H9 (cell line): ENCODE results near the gene FAM43A. TPM values are rescaled to one million over a fixed set of nuclear protein-coding genes. Genes with fewer than 3 reads are reported as not detected.

Experiments used
- DNase-seq: peaks from one replicate; pipeline ENCODE4 v3.0.0-alpha.2; 2017
- H2AFZ ChIP-seq: one replicate; pipeline ENCODE4 v1.6.1; 2013; ENCODE audit warnings: mild to moderate bottlenecking, low read length, control low read depth, moderate library complexity
- H2AK5ac ChIP-seq: 2 replicates; pipeline ENCODE4 v1.6.1; 2013; ENCODE audit warnings: low read length, control low read depth, mixed read lengths; ENCODE audit not compliant: insufficient read length
- H2BK120ac ChIP-seq: one replicate; pipeline ENCODE4 v1.6.1; 2013; ENCODE audit warnings: low read depth, mild to moderate bottlenecking, low read length, control low read depth, inconsistent platforms; ENCODE audit not compliant: poor library complexity, severe bottlenecking
- H2BK12ac ChIP-seq: 2 replicates; pipeline ENCODE4 v1.6.1; 2013; ENCODE audit warnings: low read length, control low read depth, mixed read lengths, low read depth; ENCODE audit not compliant: insufficient read length
- H2BK15ac ChIP-seq: 2 replicates; pipeline ENCODE4 v1.6.1; 2013; ENCODE audit warnings: low read depth, low read length, control low read depth
- H2BK20ac ChIP-seq: one replicate; pipeline ENCODE4 v1.6.1; 2013; ENCODE audit warnings: low read depth, mild to moderate bottlenecking, low read length, control low read depth, inconsistent platforms; ENCODE audit not compliant: poor library complexity, severe bottlenecking
- H2BK5ac ChIP-seq: 2 replicates; pipeline ENCODE4 v1.6.1; 2013; ENCODE audit warnings: low read length, control low read depth, mixed read lengths; ENCODE audit not compliant: insufficient read length
- H3K14ac ChIP-seq: 2 replicates; pipeline ENCODE4 v1.6.1; 2013; ENCODE audit warnings: low read length, control low read depth; ENCODE audit not compliant: insufficient read depth
- H3K18ac ChIP-seq: 2 replicates; pipeline ENCODE4 v1.6.1; 2013; ENCODE audit warnings: low read depth, mild to moderate bottlenecking, mixed read lengths, low read length, control low read depth; ENCODE audit not compliant: insufficient read length
- H3K23ac ChIP-seq: 2 replicates; pipeline ENCODE4 v1.6.1; 2013; ENCODE audit warnings: low read length, control low read depth, mixed read lengths, low read depth; ENCODE audit not compliant: insufficient read length
- H3K23me2 ChIP-seq: 2 replicates; pipeline ENCODE4 v1.6.1; 2013; ENCODE audit warnings: low read depth, mild to moderate bottlenecking, mixed read lengths, low read length, control low read depth; ENCODE audit not compliant: insufficient read length, poor library complexity, severe bottlenecking
- H3K27ac ChIP-seq: 2 replicates; pipeline ENCODE4 v1.5.1; 2013; ENCODE audit warnings: low read length, control low read depth, mixed read lengths, low read depth; ENCODE audit not compliant: insufficient read length
- H3K27me3 ChIP-seq: 2 replicates; pipeline ENCODE4 v1.6.1; 2013; ENCODE audit warnings: low read length, control low read depth, inconsistent platforms; ENCODE audit not compliant: insufficient read depth
- H3K4ac ChIP-seq: 2 replicates; pipeline ENCODE4 v1.6.1; 2013; ENCODE audit warnings: low read depth, mild to moderate bottlenecking, control low read depth, inconsistent platforms, low read length, moderate library complexity
- H3K4me1 ChIP-seq: 2 replicates; pipeline ENCODE4 v1.6.1; 2013; ENCODE audit warnings: low read length, control low read depth, inconsistent platforms; ENCODE audit not compliant: insufficient read depth
- H3K4me2 ChIP-seq: 2 replicates; pipeline ENCODE4 v1.6.1; 2013; ENCODE audit warnings: low read length, control low read depth, mixed read lengths; ENCODE audit not compliant: insufficient read length, insufficient read depth
- H3K56ac ChIP-seq: 2 replicates; pipeline ENCODE4 v1.6.1; 2013; ENCODE audit warnings: low read depth, mild to moderate bottlenecking, mixed read lengths, low read length, control low read depth; ENCODE audit not compliant: insufficient read length
- H3K79me1 ChIP-seq: 2 replicates; pipeline ENCODE4 v1.6.1; 2013; ENCODE audit warnings: low read depth, mild to moderate bottlenecking, moderate library complexity, low read length, control low read depth, inconsistent platforms; ENCODE audit not compliant: insufficient read depth, poor library complexity, severe bottlenecking
- H3K79me2 ChIP-seq: 2 replicates; pipeline ENCODE4 v1.6.1; 2013; ENCODE audit warnings: low read length, control low read depth, inconsistent platforms; ENCODE audit not compliant: insufficient read depth
- H3K9ac ChIP-seq: 2 replicates; pipeline ENCODE4 v1.6.1; 2013; ENCODE audit warnings: low read length, control low read depth, mixed read lengths; ENCODE audit not compliant: insufficient read length; ENCODE audit errors: extremely low read depth
- H3K9me3 ChIP-seq: one replicate; pipeline ENCODE4 v1.6.1; 2013; ENCODE audit warnings: low read depth, low read length, inconsistent platforms; ENCODE audit not compliant: control insufficient read depth
- H3T11ph ChIP-seq: one replicate; pipeline ENCODE4 v1.6.1; 2013; ENCODE audit warnings: mild to moderate bottlenecking, low read length, control low read depth, inconsistent platforms
- H4K20me1 ChIP-seq: one replicate; pipeline ENCODE4 v1.6.1; 2013; ENCODE audit not compliant: control insufficient read depth, insufficient read length, insufficient read depth
- H4K5ac ChIP-seq: 2 replicates; pipeline ENCODE4 v1.6.1; 2013; ENCODE audit warnings: low read depth, mild to moderate bottlenecking, mixed read lengths, low read length, control low read depth; ENCODE audit not compliant: insufficient read length
- H4K8ac ChIP-seq: replicated peaks from 2 replicates; pipeline ENCODE4 v1.6.1; 2013; ENCODE audit warnings: low read length, control low read depth, mixed read lengths, low read depth; ENCODE audit not compliant: insufficient read length
- H4K91ac ChIP-seq: 2 replicates; pipeline ENCODE4 v1.6.1; 2013; ENCODE audit warnings: low read depth, mild to moderate bottlenecking, moderate library complexity, mixed read lengths, low read length, control low read depth; ENCODE audit not compliant: insufficient read length
- H3K27ac Mint-ChIP-seq, 3 experiments: 2 replicates in 2 of 3; 3 replicates in 1 of 3; pipeline ENCODE4 v1.8.0; 2020 to 2021; ENCODE audit warnings: mixed read lengths in 3 of 3, mild to moderate bottlenecking in 1 of 3, moderate library complexity in 1 of 3
- H3K27me3 Mint-ChIP-seq: 2 replicates; pipeline ENCODE4 v1.8.0; 2021; ENCODE audit warnings: low read depth, mild to moderate bottlenecking, moderate library complexity, mixed read lengths
- H3K36me3 Mint-ChIP-seq, 3 experiments: 2 replicates in 2 of 3; 3 replicates in 1 of 3; pipeline ENCODE4 v1.8.0; 2020 to 2021; ENCODE audit warnings: low read depth in 3 of 3, mixed read lengths in 3 of 3; ENCODE audit not compliant: insufficient read depth in 1 of 3
- H3K4me1 Mint-ChIP-seq, 2 experiments: 2 replicates each; pipeline ENCODE4 v1.8.0; 2020; ENCODE audit warnings: mixed read lengths in 2 of 2
- H3K4me3 Mint-ChIP-seq, 2 experiments: 2 replicates in 1 of 2; 3 replicates in 1 of 2; pipeline ENCODE4 v1.8.0; 2020 to 2021; ENCODE audit warnings: mild to moderate bottlenecking in 2 of 2, mixed read lengths in 2 of 2, moderate library complexity in 1 of 2
- H3K9me3 Mint-ChIP-seq, 2 experiments: 2 replicates in 1 of 2; 3 replicates in 1 of 2; pipeline ENCODE4 v1.8.0; 2020; ENCODE audit warnings: mild to moderate bottlenecking in 2 of 2, mixed read lengths in 2 of 2, moderate library complexity in 1 of 2
- CTCF ChIP-seq: fragments of 200-600 bp; sonication (generic); conservative IDR thresholded peaks from 3 replicates; pipeline ENCODE4 v1.8.0; 2021; ENCODE audit warnings: antibody characterized with exemption, mild to moderate bottlenecking
- WGBS: extraction: QIAGEN DNeasy Blood & Tissue Kit; methylation state at CpG from one replicate; pipeline ENCODE4 v1.1.7; 2013; ENCODE audit warnings: missing lambda C conversion rate, low lambda C conversion rate, mixed read lengths; ENCODE audit not compliant: insufficient read length; ENCODE audit errors: extremely low coverage; 5-methylcytosine and 5-hydroxymethylcytosine counted together
- total RNA-seq: library from RNA; stranded (reverse); gene quantifications from 2 replicates; pipeline ENCODE4 v1.2.1, GENCODE V29; 2021

Gene FAM43A
- total RNA-seq, 1 experiment from 2014 or later: 2.7 TPM

GRCh38 chr3:194723846-194724618 is 38.3 kb downstream of the FAM43A start:
- no peak overlapping the region for H2BK12ac ChIP-seq
- no peak overlapping the region for H2AFZ ChIP-seq
- H4K91ac ChIP-seq: no peak overlapping the region
- no peak overlapping the region for H3K27ac ChIP-seq
- H2BK20ac ChIP-seq: no peak overlapping the region
- H2BK5ac ChIP-seq: no peak overlapping the region
- H3K4me1 Mint-ChIP-seq: peaks cover 8 to 15% of the 10 kb centered on the region in 2 experiments
- no peaks in the 10 kb centered on the region for H3K27me3 ChIP-seq
- H3K14ac ChIP-seq: no peak overlapping the region
- no peaks in the 10 kb centered on the region for H3K79me1 ChIP-seq
- H3K36me3 Mint-ChIP-seq: no peaks in the 10 kb centered on the region
- H2BK15ac ChIP-seq: no peak overlapping the region
- no peaks in the 10 kb centered on the region for H3K79me2 ChIP-seq
- no peak overlapping the region for H4K5ac ChIP-seq
- TF ChIP-seq CTCF: no peak
- H4K20me1 ChIP-seq: no peaks in the 10 kb centered on the region
- H3K27ac Mint-ChIP-seq: peak overlapping the region in 1 of 3 experiments; percentile 78; a peak in 1 of 7 replicates
- no peak overlapping the region for H3K18ac ChIP-seq
- no peaks in the 10 kb centered on the region for H3K9me3 ChIP-seq
- no peak overlapping the region for H3K9ac ChIP-seq
- H4K8ac ChIP-seq: no peak overlapping the region
- no peak overlapping the region for H3K56ac ChIP-seq
- no peak overlapping the region for H3K4me3 Mint-ChIP-seq
- H2AK5ac ChIP-seq: no peak overlapping the region
- H3T11ph ChIP-seq: no peak overlapping the region
- no peaks in the 10 kb centered on the region for H3K23me2 ChIP-seq
- no peak overlapping the region for H3K23ac ChIP-seq
- no peak overlapping the region for H3K4ac ChIP-seq
- no peak overlapping the region for H3K4me2 ChIP-seq
- H2BK120ac ChIP-seq: no peak overlapping the region
- no peaks in the 10 kb centered on the region for H3K9me3 Mint-ChIP-seq
- H3K4me1 ChIP-seq: no peaks in the 10 kb centered on the region
- H3K27me3 Mint-ChIP-seq: peaks cover 5% of the 10 kb centered on the region
- WGBS: no CpG with 5 or more reads among the region's 7 CpGs
- no peak for DNase-seq
